IMR-90 (cell line): ENCODE measurements around the gene TENM3. TPM values are rescaled to one million over a fixed set of nuclear protein-coding genes. Genes with fewer than 3 reads are reported as not detected.

ENCODE experiments used
- ATAC-seq: fragments of 200-7000 bp; cut with Tn5 transposase; 2 replicates; pipeline ENCODE4 v1.9.1; 2020; ENCODE audit warnings: low read depth, mild to moderate bottlenecking, moderate library complexity
- BruUV-seq: library from RNA; stranded (reverse); fragments of 400-500 nt; replicated peaks from 2 replicates; lab custom pipeline; 2021; lab: Mats Ljungman, UMichigan
- CTCF ChIA-PET: fragments of 300-600 bp; formaldehyde crosslinking; extraction: SDS; loops from one replicate; lab custom pipeline; 2021; ENCODE audit warnings: antibody characterized with exemption; lab: Yijun Ruan, JAX
- POLR2A ChIA-PET: fragments of 300-600 bp; sonication (Branson Sonifier 250); formaldehyde crosslinking; loops from one replicate; lab custom pipeline; 2022; ENCODE audit warnings: antibody characterized with exemption; ENCODE audit not compliant: unreplicated experiment; lab: Charles Lee
- DNase-seq: peaks from one replicate; pipeline ENCODE4 v3.0.0; 2013
- H2AFZ ChIP-seq: replicated peaks from 2 replicates; pipeline ENCODE3; 2013; ENCODE audit warnings: low read length, mild to moderate bottlenecking; ENCODE audit not compliant: poor library complexity
- H2AK5ac ChIP-seq: 2 replicates; pipeline ENCODE4 v1.6.1; 2013; ENCODE audit warnings: low read depth, low read length, inconsistent platforms
- H2AK9ac ChIP-seq: replicated peaks from 2 replicates; pipeline ENCODE3; 2013; ENCODE audit warnings: mild to moderate bottlenecking, low read depth, low read length, moderate library complexity; ENCODE audit not compliant: poor library complexity
- H2BK120ac ChIP-seq: 2 replicates; pipeline ENCODE4 v1.6.1; 2013; ENCODE audit warnings: low read depth, low read length, inconsistent platforms
- H2BK15ac ChIP-seq: 3 replicates; pipeline ENCODE4 v1.6.1; 2013; ENCODE audit warnings: low read depth, low read length, inconsistent platforms
- H2BK20ac ChIP-seq: 2 replicates; pipeline ENCODE4 v1.6.1; 2013; ENCODE audit warnings: low read depth, mild to moderate bottlenecking, inconsistent platforms, low read length, moderate library complexity
- H2BK5ac ChIP-seq: 2 replicates; pipeline ENCODE4 v1.6.1; 2013; ENCODE audit warnings: mild to moderate bottlenecking, low read depth, low read length, inconsistent platforms; ENCODE audit not compliant: poor library complexity, severe bottlenecking
- H3K14ac ChIP-seq: replicated peaks from 2 replicates; pipeline ENCODE4 v1.6.1; 2013; ENCODE audit warnings: low read depth, low read length, inconsistent platforms
- H3K18ac ChIP-seq: 2 replicates; pipeline ENCODE4 v1.6.1; 2013; ENCODE audit warnings: low read depth, low read length, control low read depth
- H3K23ac ChIP-seq: 2 replicates; pipeline ENCODE4 v1.6.1; 2013; ENCODE audit warnings: low read depth, low read length, inconsistent platforms
- H3K27ac ChIP-seq: 2 replicates; pipeline ENCODE4 v1.5.1; 2013; ENCODE audit warnings: mild to moderate bottlenecking, control low read depth, low read length; ENCODE audit not compliant: insufficient read depth
- H3K27me3 ChIP-seq: 2 replicates; pipeline ENCODE4 v1.6.1; 2013; ENCODE audit warnings: low read length; ENCODE audit not compliant: control insufficient read depth, insufficient read depth
- H3K36me3 ChIP-seq: 2 replicates; pipeline ENCODE4 v1.6.1; 2013; ENCODE audit warnings: low read length, mixed read lengths; ENCODE audit not compliant: control insufficient read depth, insufficient read depth
- H3K4ac ChIP-seq: 2 replicates; pipeline ENCODE4 v1.6.1; 2013; ENCODE audit warnings: low read depth, low read length, inconsistent platforms
- H3K4me1 ChIP-seq: 2 replicates; pipeline ENCODE4 v1.6.1; 2013; ENCODE audit warnings: low read length, mixed read lengths; ENCODE audit not compliant: control insufficient read depth, insufficient read depth
- H3K4me2 ChIP-seq: 2 replicates; pipeline ENCODE4 v1.6.1; 2013; ENCODE audit warnings: low read depth, mild to moderate bottlenecking, control low read depth, low read length, moderate library complexity
- H3K4me3 ChIP-seq: 2 replicates; pipeline ENCODE4 v1.5.1; 2013; ENCODE audit warnings: low read depth, mild to moderate bottlenecking, control low read depth, low read length, moderate library complexity; ENCODE audit not compliant: insufficient read depth
- H3K56ac ChIP-seq: 2 replicates; pipeline ENCODE4 v1.6.1; 2013; ENCODE audit warnings: low read length, inconsistent platforms; ENCODE audit not compliant: insufficient read depth; ENCODE audit errors: extremely low read depth
- H3K79me1 ChIP-seq, 2 experiments: 2 replicates each; pipeline ENCODE4 v1.6.1; 2013; ENCODE audit warnings: low read length in 2 of 2, inconsistent platforms in 1 of 2, low read depth in 1 of 2
- H3K9ac ChIP-seq: 2 replicates; pipeline ENCODE4 v1.6.1; 2013; ENCODE audit warnings: low read depth, low read length, control low read depth
- H3K9me1 ChIP-seq: 2 replicates; pipeline ENCODE4 v1.6.1; 2013; ENCODE audit warnings: low read length, inconsistent platforms; ENCODE audit not compliant: insufficient read depth
- H3K9me3 ChIP-seq: 2 replicates; pipeline ENCODE4 v1.6.1; 2013; ENCODE audit warnings: low read length; ENCODE audit not compliant: control insufficient read depth, insufficient read depth
- H4K20me1 ChIP-seq: 2 replicates; pipeline ENCODE4 v1.6.1; 2013; ENCODE audit warnings: low read length, inconsistent platforms; ENCODE audit not compliant: insufficient read depth
- H4K5ac ChIP-seq: 2 replicates; pipeline ENCODE4 v1.6.1; 2013; ENCODE audit warnings: mild to moderate bottlenecking, low read depth, low read length, control low read depth
- H4K8ac ChIP-seq, 2 experiments: 2 replicates each; pipeline ENCODE4 v1.6.1; 2013; ENCODE audit warnings: low read depth in 2 of 2, low read length in 2 of 2, control low read depth in 1 of 2, inconsistent platforms in 1 of 2
- H4K91ac ChIP-seq: 2 replicates; pipeline ENCODE4 v1.6.1; 2013; ENCODE audit warnings: low read depth, low read length, inconsistent platforms; ENCODE audit not compliant: insufficient read depth
- BHLHE40 ChIP-seq: fragments of 150-350 bp; IDR thresholded peaks from 2 replicates; pipeline ENCODE4 v1.6.1; 2016; ENCODE audit warnings: mild to moderate bottlenecking, low read depth, low read length
- CHD1 ChIP-seq: IDR thresholded peaks from 2 replicates; pipeline ENCODE4 v1.6.1; 2012; ENCODE audit warnings: low read depth, low read length, improper control_type of control experiment
- FOS ChIP-seq: fragments of 150-350 bp; IDR thresholded peaks from 2 replicates; pipeline ENCODE4 v1.6.1; 2016; ENCODE audit warnings: low read depth, low read length
- MAFK ChIP-seq: IDR thresholded peaks from 2 replicates; pipeline ENCODE4 v1.6.1; 2012; ENCODE audit warnings: low read depth, low read length, improper control_type of control experiment
- MAZ ChIP-seq: IDR thresholded peaks from 2 replicates; pipeline ENCODE4 v1.6.1; 2012; ENCODE audit warnings: low read depth, mild to moderate bottlenecking, low read length, improper control_type of control experiment, moderate library complexity, borderline replicate concordance
- MXI1 ChIP-seq: IDR thresholded peaks from 2 replicates; pipeline ENCODE4 v1.6.1; 2012; ENCODE audit warnings: low read depth, mild to moderate bottlenecking, low read length, moderate library complexity, borderline replicate concordance
- NFE2L2 ChIP-seq: fragments of 150-350 bp; IDR thresholded peaks from 2 replicates; pipeline ENCODE4 v1.6.1; 2016; ENCODE audit warnings: low read depth, mild to moderate bottlenecking, low read length
- POLR2A ChIP-seq: IDR thresholded peaks from 2 replicates; pipeline ENCODE4 v1.6.1; 2012; ENCODE audit warnings: mild to moderate bottlenecking, low read depth, low read length
- RAD21 ChIP-seq: IDR thresholded peaks from 2 replicates; pipeline ENCODE4 v1.6.1; 2012; ENCODE audit warnings: low read length, improper control_type of control experiment
- RCOR1 ChIP-seq: IDR thresholded peaks from 2 replicates; pipeline ENCODE4 v1.6.1; 2012; ENCODE audit warnings: mild to moderate bottlenecking, low read length, improper control_type of control experiment; ENCODE audit not compliant: insufficient replicate concordance
- RFX5 ChIP-seq: IDR thresholded peaks from 2 replicates; pipeline ENCODE4 v1.8.0; 2012; ENCODE audit warnings: low read depth, mild to moderate bottlenecking, low read length, moderate library complexity
- SMC3 ChIP-seq: fragments of 150-350 bp; IDR thresholded peaks from 2 replicates; pipeline ENCODE4 v1.6.1; 2016; ENCODE audit warnings: low read depth, mild to moderate bottlenecking, antibody characterized with exemption, low read length, moderate library complexity
- WGBS, 2 experiments: methylation state at CpG; one replicate each; pipeline versions ENCODE4 v1.1.5 to v1.1.7; 2013; ENCODE audit warnings: missing lambda C conversion rate in 2 of 2; ENCODE audit not compliant: insufficient read length in 1 of 2; ENCODE audit errors: extremely low coverage in 2 of 2; 5-methylcytosine and 5-hydroxymethylcytosine counted together
- dilution Hi-C: fragments of 300-500 bp; cut with HindIII; formaldehyde crosslinking; loops from one replicate; pipeline ENCODE4 v1.14.3; 2018; ENCODE audit warnings: low sequenced_read_pairs; ENCODE audit not compliant: unreplicated experiment
- in situ Hi-C: fragments of 300-500 bp; cut with MboI; formaldehyde crosslinking; loops from 3 replicates; pipeline ENCODE4 v1.14.3; 2019; ENCODE audit warnings: low sequenced_read_pairs, inconsistent platforms, mixed read lengths
- intact Hi-C: fragments of 100-400 bp; cut with micrococcal nuclease; formaldehyde crosslinking; loops from 2 replicates; pipeline ENCODE4 v1.10.0; 2022
- polyA plus RNA-seq, 3 experiments: library from polyadenylated mRNA; depleted of rRNA; stranded (reverse); fragments of >200 nt; gene quantifications; 2 replicates each; pipeline ENCODE4 v1.2.3, GENCODE V29; 2012; ENCODE audit warnings: low replicate concordance in 1 of 3
- total RNA-seq: library from RNA; depleted of rRNA; stranded (reverse); fragments of >200 nt; gene quantifications from 2 replicates; pipeline ENCODE4 v1.2.3, GENCODE V29; 2012
- TF ChIP-seq, protein P1 (sequence below): fragments of 150-350 bp; IDR thresholded peaks from 2 replicates; pipeline ENCODE4 v1.6.1; 2017; ENCODE audit warnings: mild to moderate bottlenecking, antibody characterized with exemption, low read length, low read depth
- TF ChIP-seq, protein P2 (sequence below): conservative IDR thresholded peaks from 2 replicates; pipeline ENCODE4 v1.5.1; 2012; ENCODE audit warnings: mild to moderate bottlenecking, low read depth, low read length, improper control_type of control experiment
- TF ChIP-seq, protein P3 (sequence below): fragments of 150-350 bp; IDR thresholded peaks from 2 replicates; pipeline ENCODE4 v1.6.1; 2016; ENCODE audit warnings: low read depth, mild to moderate bottlenecking, low read length, moderate library complexity, borderline replicate concordance

The TENM3 gene
- total and polyA plus RNA-seq, 2 of the 4 experiments (the other 2 are of a cell fraction): 29.9 to 173 TPM

DNA sequence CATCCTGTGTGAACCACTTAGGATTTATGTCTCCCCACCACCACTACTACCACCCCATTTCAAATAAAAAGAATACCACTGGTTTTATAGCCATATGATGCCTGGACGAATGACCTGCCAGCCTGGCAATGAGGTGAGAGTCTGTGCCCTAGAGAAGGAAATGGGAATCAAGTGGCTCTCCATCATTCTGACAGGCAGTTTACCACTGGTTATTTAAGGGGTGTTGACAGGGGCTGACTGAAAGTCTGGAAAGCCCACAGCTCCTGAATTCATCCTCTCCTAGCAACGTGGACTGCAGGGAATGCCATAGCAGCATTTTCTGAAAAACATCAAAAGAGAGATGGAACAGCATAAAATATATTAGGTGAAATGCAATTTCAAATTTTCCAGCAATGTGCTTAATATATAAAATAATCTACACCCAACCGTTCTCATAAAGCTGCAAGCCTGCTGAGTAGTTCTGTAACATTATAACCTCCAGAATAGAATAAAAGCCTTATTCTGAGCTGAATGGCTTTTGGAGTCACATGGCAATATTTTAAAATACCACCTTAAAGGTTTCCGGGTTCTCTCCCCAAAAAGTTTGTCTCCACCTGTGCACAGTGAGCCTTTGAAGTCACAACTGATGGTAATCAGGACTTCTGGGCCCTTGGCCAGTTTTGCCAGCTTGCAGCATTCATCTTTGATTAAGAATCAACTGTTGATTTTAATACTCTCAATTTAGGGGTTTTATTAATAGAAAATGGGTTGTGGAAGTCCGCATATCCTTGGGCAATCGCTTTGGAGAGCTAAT, 552.4 kb downstream of the TENM3 start:
- peaks cover 13% of the 10 kb centered on the region for H3K36me3 ChIP-seq
- no peak for TF ChIP-seq SMC3
- no peak for TF ChIP-seq RAD21
- TF ChIP-seq MAFK: no peak
- no peak for TF ChIP-seq MAZ
- TF ChIP-seq POLR2A: no peak
- no peak for TF ChIP-seq RCOR1
- TF ChIP-seq, protein P1, sequence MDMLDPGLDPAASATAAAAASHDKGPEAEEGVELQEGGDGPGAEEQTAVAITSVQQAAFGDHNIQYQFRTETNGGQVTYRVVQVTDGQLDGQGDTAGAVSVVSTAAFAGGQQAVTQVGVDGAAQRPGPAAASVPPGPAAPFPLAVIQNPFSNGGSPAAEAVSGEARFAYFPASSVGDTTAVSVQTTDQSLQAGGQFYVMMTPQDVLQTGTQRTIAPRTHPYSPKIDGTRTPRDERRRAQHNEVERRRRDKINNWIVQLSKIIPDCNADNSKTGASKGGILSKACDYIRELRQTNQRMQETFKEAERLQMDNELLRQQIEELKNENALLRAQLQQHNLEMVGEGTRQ: no peak
- no peak for TF ChIP-seq RFX5
- TF ChIP-seq MXI1: no peak
- TF ChIP-seq FOS: no peak
- TF ChIP-seq, protein P2, sequence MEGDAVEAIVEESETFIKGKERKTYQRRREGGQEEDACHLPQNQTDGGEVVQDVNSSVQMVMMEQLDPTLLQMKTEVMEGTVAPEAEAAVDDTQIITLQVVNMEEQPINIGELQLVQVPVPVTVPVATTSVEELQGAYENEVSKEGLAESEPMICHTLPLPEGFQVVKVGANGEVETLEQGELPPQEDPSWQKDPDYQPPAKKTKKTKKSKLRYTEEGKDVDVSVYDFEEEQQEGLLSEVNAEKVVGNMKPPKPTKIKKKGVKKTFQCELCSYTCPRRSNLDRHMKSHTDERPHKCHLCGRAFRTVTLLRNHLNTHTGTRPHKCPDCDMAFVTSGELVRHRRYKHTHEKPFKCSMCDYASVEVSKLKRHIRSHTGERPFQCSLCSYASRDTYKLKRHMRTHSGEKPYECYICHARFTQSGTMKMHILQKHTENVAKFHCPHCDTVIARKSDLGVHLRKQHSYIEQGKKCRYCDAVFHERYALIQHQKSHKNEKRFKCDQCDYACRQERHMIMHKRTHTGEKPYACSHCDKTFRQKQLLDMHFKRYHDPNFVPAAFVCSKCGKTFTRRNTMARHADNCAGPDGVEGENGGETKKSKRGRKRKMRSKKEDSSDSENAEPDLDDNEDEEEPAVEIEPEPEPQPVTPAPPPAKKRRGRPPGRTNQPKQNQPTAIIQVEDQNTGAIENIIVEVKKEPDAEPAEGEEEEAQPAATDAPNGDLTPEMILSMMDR: no peak
- no peak for TF ChIP-seq CHD1
- TF ChIP-seq NFE2L2: no peak
- TF ChIP-seq, protein P3, sequence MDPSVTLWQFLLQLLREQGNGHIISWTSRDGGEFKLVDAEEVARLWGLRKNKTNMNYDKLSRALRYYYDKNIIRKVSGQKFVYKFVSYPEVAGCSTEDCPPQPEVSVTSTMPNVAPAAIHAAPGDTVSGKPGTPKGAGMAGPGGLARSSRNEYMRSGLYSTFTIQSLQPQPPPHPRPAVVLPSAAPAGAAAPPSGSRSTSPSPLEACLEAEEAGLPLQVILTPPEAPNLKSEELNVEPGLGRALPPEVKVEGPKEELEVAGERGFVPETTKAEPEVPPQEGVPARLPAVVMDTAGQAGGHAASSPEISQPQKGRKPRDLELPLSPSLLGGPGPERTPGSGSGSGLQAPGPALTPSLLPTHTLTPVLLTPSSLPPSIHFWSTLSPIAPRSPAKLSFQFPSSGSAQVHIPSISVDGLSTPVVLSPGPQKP: no peak
- no peak for TF ChIP-seq BHLHE40

More for the DNA sequence above, 552.4 kb downstream of the TENM3 start:
- no peak overlapping the region for H4K8ac ChIP-seq
- no peaks in the 10 kb centered on the region for H3K4me1 ChIP-seq
- POLR2A ChIA-PET: no interaction called here
- WGBS, 2 experiments: 100% methylated on average over 1 of the region's 6 CpGs; no CpG with 5 or more reads in 1 of the 2 experiments
- H3K14ac ChIP-seq: no peak overlapping the region
- DNase-seq: no peak
- no peak overlapping the region for H3K9ac ChIP-seq
- H3K9me1 ChIP-seq: no peaks in the 10 kb centered on the region; the same call in 1 of the 2 replicates
- no peak overlapping the region for H4K5ac ChIP-seq
- peaks cover 3% of the 10 kb centered on the region; the same call in 1 of the 2 replicates for H3K9me3 ChIP-seq
- H2BK120ac ChIP-seq: no peak overlapping the region
- H2AFZ ChIP-seq: no peak overlapping the region
- in situ Hi-C loops (no loop called here), intact Hi-C loops (no loop called here), dilution Hi-C loops (no loop called here)
- no peak overlapping the region for H2BK15ac ChIP-seq
- no peak overlapping the region for H2BK5ac ChIP-seq
- no peak overlapping the region for H2BK20ac ChIP-seq
- H3K56ac ChIP-seq: no peak overlapping the region
- no peak overlapping the region for H4K91ac ChIP-seq
- H3K18ac ChIP-seq: no peak overlapping the region
- no peak overlapping the region for H3K27ac ChIP-seq
- no peak overlapping the region for H2AK5ac ChIP-seq
- no peak for ATAC-seq
- H4K20me1 ChIP-seq: no peaks in the 10 kb centered on the region
- no peak overlapping the region for H3K4me3 ChIP-seq
- H3K23ac ChIP-seq: no peak overlapping the region
- no peaks in the 10 kb centered on the region for H3K79me1 ChIP-seq
- BruUV-seq: no TSS peak
- H2AK9ac ChIP-seq: no peak overlapping the region
- H3K27me3 ChIP-seq: no peaks in the 10 kb centered on the region
- CTCF ChIA-PET: interaction anchor here (0.7 kb wide), 1 partner anchor 10 kb away, joined by 4 read pairs; no protein-coding TSS in a partner anchor
- H3K4ac ChIP-seq: no peak overlapping the region
- no peak overlapping the region for H3K4me2 ChIP-seq
